Mesenchymal stem cell (in vitro differentiated cells and primary cell): Measurements from ENCODE around the gene NCOA5.
"Not testable (repeated sequence)": the region's sequence is repeated elsewhere in the genome, so short reads cannot be mapped to it uniquely, and the experiment has no call there.

Experiments used
- DNase-seq: peaks from one replicate; pipeline ENCODE4 v3.0.0-alpha.2; 2013
- H2AFZ ChIP-seq: one replicate; pipeline ENCODE4 v1.6.1; 2013; ENCODE audit warnings: low read depth, mild to moderate bottlenecking, control low read depth, inconsistent platforms, low read length, moderate library complexity
- H2AK5ac ChIP-seq: 2 replicates; pipeline ENCODE4 v1.6.1; 2013; ENCODE audit warnings: low read length, moderate library complexity, mild to moderate bottlenecking, inconsistent platforms; ENCODE audit not compliant: severe bottlenecking
- H2BK120ac ChIP-seq: one replicate; pipeline ENCODE4 v1.6.1; 2013; ENCODE audit warnings: low read depth, mild to moderate bottlenecking, inconsistent platforms, low read length, moderate library complexity
- H2BK12ac ChIP-seq, 2 experiments: one replicate each; pipeline ENCODE4 v1.6.1; 2013; ENCODE audit warnings: inconsistent platforms in 2 of 2, low read length in 2 of 2, mild to moderate bottlenecking in 2 of 2, moderate library complexity in 2 of 2, control low read depth in 1 of 2
- H2BK15ac ChIP-seq: one replicate; pipeline ENCODE4 v1.6.1; 2013; ENCODE audit warnings: mild to moderate bottlenecking, low read depth, inconsistent platforms; ENCODE audit not compliant: poor library complexity, severe bottlenecking
- H2BK5ac ChIP-seq: 2 replicates; pipeline ENCODE4 v1.6.1; 2013; ENCODE audit warnings: low read depth, mild to moderate bottlenecking, low read length, control low read depth, inconsistent platforms; ENCODE audit not compliant: poor library complexity, severe bottlenecking
- H3K14ac ChIP-seq, 2 experiments: one replicate each; pipeline ENCODE4 v1.6.1; 2013; ENCODE audit warnings: inconsistent platforms in 2 of 2, low read length in 2 of 2, control low read depth in 1 of 2, mild to moderate bottlenecking in 1 of 2, moderate library complexity in 1 of 2
- H3K18ac ChIP-seq, 2 experiments: one replicate each; pipeline ENCODE4 v1.6.1; 2013; ENCODE audit warnings: inconsistent platforms in 2 of 2, low read length in 2 of 2, control low read depth in 1 of 2, low read depth in 1 of 2, mild to moderate bottlenecking in 1 of 2
- H3K23ac ChIP-seq, 2 experiments: one replicate each; pipeline ENCODE4 v1.6.1; 2013; ENCODE audit warnings: inconsistent platforms in 2 of 2, low read length in 2 of 2, mild to moderate bottlenecking in 2 of 2, moderate library complexity in 2 of 2, control low read depth in 1 of 2
- H3K27ac ChIP-seq: 2 replicates; pipeline ENCODE4 v1.5.1; 2013; ENCODE audit warnings: mild to moderate bottlenecking, moderate library complexity, low read length, control low read depth, inconsistent platforms; ENCODE audit not compliant: poor library complexity, severe bottlenecking
- H3K27me3 ChIP-seq, 2 experiments: 2 replicates each; pipeline versions ENCODE4 v1.6.1 to v1.7.0; 2013; ENCODE audit warnings: low read length in 2 of 2, mild to moderate bottlenecking in 2 of 2, moderate library complexity in 2 of 2, control low read depth in 1 of 2, inconsistent platforms in 1 of 2; ENCODE audit not compliant: control insufficient read depth in 1 of 2, insufficient read depth in 1 of 2
- H3K36me3 ChIP-seq, 2 experiments: 2 replicates each; pipeline versions ENCODE4 v1.6.1 to v1.7.0; 2013; ENCODE audit warnings: low read length in 2 of 2, control low read depth in 1 of 2, inconsistent platforms in 1 of 2, low read depth in 1 of 2, mild to moderate bottlenecking in 1 of 2; ENCODE audit not compliant: insufficient read depth in 2 of 2, control insufficient read depth in 1 of 2
- H3K4ac ChIP-seq, 2 experiments: one replicate each; pipeline ENCODE4 v1.6.1; 2013; ENCODE audit warnings: inconsistent platforms in 2 of 2, low read length in 2 of 2, mild to moderate bottlenecking in 2 of 2, moderate library complexity in 2 of 2, control low read depth in 1 of 2, low read depth in 1 of 2
- H3K4me1 ChIP-seq: 2 replicates; pipeline ENCODE4 v1.6.1; 2013; ENCODE audit warnings: low read depth, low read length, control low read depth; ENCODE audit not compliant: control insufficient read depth, insufficient read depth
- H3K4me2 ChIP-seq: 2 replicates; pipeline ENCODE4 v1.6.1; 2013; ENCODE audit warnings: low read length, mild to moderate bottlenecking, inconsistent platforms; ENCODE audit not compliant: poor library complexity, severe bottlenecking
- H3K4me3 ChIP-seq, 2 experiments: 2 replicates each; pipeline versions ENCODE4 v1.5.1 to v1.7.0; 2013; ENCODE audit warnings: low read length in 2 of 2, mild to moderate bottlenecking in 2 of 2, control low read depth in 1 of 2, low read depth in 1 of 2; ENCODE audit not compliant: insufficient read depth in 1 of 2
- H3K79me1 ChIP-seq: replicated peaks from 2 replicates; pipeline ENCODE4 v1.6.1; 2013; ENCODE audit warnings: mild to moderate bottlenecking, control low read depth, low read length, inconsistent platforms; ENCODE audit not compliant: poor library complexity, severe bottlenecking
- H3K9ac ChIP-seq: 2 replicates; pipeline ENCODE4 v1.7.0; 2013; ENCODE audit warnings: mild to moderate bottlenecking, low read length, moderate library complexity
- H3K9me3 ChIP-seq: 2 replicates; pipeline ENCODE4 v1.7.0; 2013; ENCODE audit warnings: mild to moderate bottlenecking, low read length; ENCODE audit not compliant: control insufficient read depth
- H4K8ac ChIP-seq: one replicate; pipeline ENCODE4 v1.6.1; 2013; ENCODE audit warnings: inconsistent platforms, mild to moderate bottlenecking, low read length, moderate library complexity
- H4K91ac ChIP-seq: one replicate; pipeline ENCODE4 v1.6.1; 2013; ENCODE audit warnings: mild to moderate bottlenecking, low read length, inconsistent platforms
- WGBS: methylation state at CpG from one replicate; pipeline ENCODE4 v1.1.7; 2013; ENCODE audit warnings: mixed read lengths; 5-methylcytosine and 5-hydroxymethylcytosine counted together

NCOA5 gene

DNA sequence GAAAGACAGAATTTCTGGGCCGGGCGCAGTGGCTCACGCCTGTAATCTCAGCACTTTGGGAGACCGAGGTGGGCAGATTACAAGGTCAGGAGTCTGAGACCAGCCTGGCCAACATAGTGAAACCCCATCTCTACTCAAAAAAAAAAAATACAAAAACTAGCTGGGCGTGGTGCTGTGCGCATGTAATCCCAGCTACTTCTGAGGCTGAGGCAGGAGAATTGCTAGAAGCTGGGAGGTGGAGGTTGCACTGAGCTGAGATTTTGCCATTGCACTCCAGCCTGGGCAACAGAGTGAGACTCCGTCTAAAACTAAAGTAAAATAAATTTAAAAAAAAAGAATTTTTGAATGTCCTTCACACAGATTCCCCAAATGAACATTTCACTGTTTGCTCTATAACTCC, 10.7 kb upstream of the NCOA5 start:
- H2AK5ac ChIP-seq, DNase-seq, H2BK5ac ChIP-seq, H4K91ac ChIP-seq, H3K27ac ChIP-seq, H2BK15ac ChIP-seq, H2AFZ ChIP-seq, H3K4me1 ChIP-seq, H3K4me2 ChIP-seq, H3K9me3 ChIP-seq, H3K36me3 ChIP-seq, H2BK12ac ChIP-seq, H3K18ac ChIP-seq, H3K79me1 ChIP-seq, H3K9ac ChIP-seq, H3K4me3 ChIP-seq, H2BK120ac ChIP-seq, H3K14ac ChIP-seq, H4K8ac ChIP-seq, H3K4ac ChIP-seq, H3K23ac ChIP-seq: not testable (repeated sequence)
- WGBS = 96% methylated on average over 5 of the region's 7 CpGs
- peaks cover 29 to 77% of the 10 kb centered on the region in 2 experiments for H3K27me3 ChIP-seq

DNA sequence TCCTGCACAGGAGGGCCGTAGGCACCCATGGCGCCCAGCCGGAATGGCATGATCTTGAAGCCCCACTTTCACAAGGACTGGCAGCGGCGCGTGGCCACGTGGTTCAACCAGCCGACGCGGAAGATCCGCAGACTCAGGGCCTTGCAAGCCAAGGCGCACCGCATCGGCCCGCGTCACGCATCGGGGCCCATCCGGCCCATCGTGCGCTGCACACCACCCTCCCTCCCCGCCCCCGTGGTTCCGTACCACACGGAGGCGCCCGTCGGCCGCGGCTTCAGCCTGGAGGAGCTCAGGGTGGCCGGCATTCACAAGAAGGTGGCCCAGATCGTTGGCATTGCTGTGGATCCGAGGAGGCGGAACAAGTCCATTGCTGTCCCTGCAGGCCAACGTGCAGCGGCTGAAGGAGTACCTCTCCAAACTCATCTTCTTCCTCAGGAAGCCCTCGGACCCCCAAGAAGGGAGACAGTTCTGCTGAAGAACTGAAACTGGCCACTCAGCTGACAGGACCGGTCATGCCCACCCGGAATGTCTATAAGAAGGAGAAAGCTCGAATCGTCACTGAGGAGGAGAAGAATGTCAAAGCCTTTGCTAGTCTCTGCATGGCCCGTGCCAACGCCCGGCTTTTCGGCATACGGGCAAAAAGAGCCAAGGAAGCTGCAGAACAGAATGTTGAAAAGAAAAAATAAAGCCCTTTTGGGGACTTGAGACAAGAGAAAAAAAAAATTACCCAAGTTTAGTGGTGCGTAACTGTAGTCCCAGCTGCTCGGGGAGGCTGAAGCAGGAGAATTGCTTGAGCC, 9.9 kb upstream of the NCOA5 start:
- H4K91ac ChIP-seq = no peak overlapping the region
- H4K8ac ChIP-seq = no peak overlapping the region
- H3K4me1 ChIP-seq = peaks cover 4% of the 10 kb centered on the region
- H2BK5ac ChIP-seq = no peak overlapping the region
- H3K18ac ChIP-seq = no peak overlapping the region
- H2BK15ac ChIP-seq = no peak overlapping the region
- H3K36me3 ChIP-seq = no peaks in the 10 kb centered on the region
- H3K27ac ChIP-seq = no peak overlapping the region
- no peak overlapping the region for H3K4me2 ChIP-seq
- H3K4ac ChIP-seq = no peak overlapping the region
- peak overlapping the region; percentile 43 for H3K9ac ChIP-seq
- peak overlapping the region in 1 of 2 experiments; percentile 67 for H3K4me3 ChIP-seq
- H2AK5ac ChIP-seq = no peak overlapping the region
- no peak overlapping the region for H2BK12ac ChIP-seq
- peaks cover 29 to 70% of the 10 kb centered on the region in 2 experiments for H3K27me3 ChIP-seq
- no peak overlapping the region for H3K23ac ChIP-seq
- DNase-seq = no peak
- no peak overlapping the region for H2BK120ac ChIP-seq
- no peak overlapping the region for H3K14ac ChIP-seq
- no peaks in the 10 kb centered on the region for H3K79me1 ChIP-seq
- H3K9me3 ChIP-seq = peaks cover 5% of the 10 kb centered on the region
- 47% methylated on average over 48 of the region's 48 CpGs for WGBS
- peak overlapping the region; percentile 36 for H2AFZ ChIP-seq

DNA sequence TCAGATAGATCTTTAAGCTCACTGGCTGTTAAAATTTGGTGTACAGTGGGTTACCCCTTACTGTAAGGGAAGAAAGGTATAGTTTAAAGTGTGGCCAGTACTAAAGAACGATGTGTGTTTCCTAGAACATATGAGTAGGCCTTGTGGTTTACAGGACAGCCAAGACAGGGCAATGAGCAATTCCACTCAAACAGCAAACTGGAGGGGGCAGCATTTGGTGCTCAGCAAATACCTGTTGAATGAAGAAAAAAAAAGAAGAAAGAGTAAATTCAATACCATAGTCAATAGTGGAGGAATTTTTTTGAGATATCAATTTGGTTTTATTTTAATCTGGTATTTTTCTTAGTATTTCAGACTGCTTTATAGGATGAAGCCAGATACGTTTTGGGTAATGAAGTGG, 3.8 kb upstream of the NCOA5 start:
- no peaks in the 10 kb centered on the region for H3K79me1 ChIP-seq
- H3K36me3 ChIP-seq = no peaks in the 10 kb centered on the region
- H2BK120ac ChIP-seq = no peak overlapping the region

DNA sequence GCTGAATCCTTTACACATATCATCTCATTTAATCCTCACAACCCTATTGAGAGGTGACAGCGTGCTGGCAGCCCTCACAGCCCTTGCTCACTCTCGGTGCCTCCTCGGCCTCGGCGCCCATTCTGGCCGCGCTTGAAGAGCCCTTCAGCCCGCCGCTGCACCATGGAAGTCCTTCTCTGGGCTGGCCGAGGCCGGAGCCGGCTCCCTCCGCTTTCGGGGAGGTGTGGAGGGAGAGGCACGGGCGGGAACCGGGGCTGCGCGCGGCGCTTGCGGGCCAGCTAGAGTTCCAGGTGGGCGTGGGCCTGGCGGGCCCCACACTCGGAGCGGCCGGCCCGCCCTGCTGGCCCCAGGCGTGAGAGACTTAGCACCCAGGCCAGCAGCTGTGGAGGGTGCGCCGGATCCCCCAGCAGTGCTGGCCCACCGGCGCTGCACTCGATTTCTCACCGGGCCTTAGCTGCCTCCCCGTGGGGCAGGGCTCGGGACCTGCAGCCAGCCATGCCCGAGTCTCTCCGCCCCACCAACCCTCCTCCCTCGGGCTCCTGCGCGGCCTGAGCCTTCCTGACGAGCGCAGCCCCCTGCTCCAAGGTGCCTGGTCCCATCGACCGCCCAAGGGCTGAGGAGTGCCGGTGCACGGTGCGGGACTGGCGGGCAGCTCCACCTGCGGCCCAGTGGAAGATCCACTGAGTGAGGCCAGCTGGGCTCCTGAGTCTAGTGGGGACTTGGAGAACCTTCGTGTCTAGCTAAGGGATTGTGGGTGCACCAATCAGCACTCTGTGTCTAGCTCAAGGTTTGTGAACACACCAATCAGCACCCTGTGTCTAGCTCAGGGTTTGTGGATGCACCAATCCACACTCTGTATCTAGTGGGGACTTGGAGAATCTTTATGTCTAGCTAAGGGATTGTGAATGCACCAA, 2.1 kb upstream of the NCOA5 start:
- 54% methylated on average over 51 of the region's 52 CpGs for WGBS

More for the DNA sequence above, 3.8 kb upstream of the NCOA5 start:
- H3K27ac ChIP-seq = no peak overlapping the region
- H2BK5ac ChIP-seq = no peak overlapping the region
- no peak overlapping the region for H2BK12ac ChIP-seq
- no peak overlapping the region for H2AFZ ChIP-seq
- no peak overlapping the region for H2AK5ac ChIP-seq
- no peak overlapping the region for H2BK15ac ChIP-seq
- WGBS = 63% methylated on average over 2 of the region's 2 CpGs
- H3K4me3 ChIP-seq = no peak overlapping the region
- no peak overlapping the region for H3K23ac ChIP-seq
- no peak overlapping the region for H4K91ac ChIP-seq
- no peak overlapping the region for H3K4ac ChIP-seq
- H4K8ac ChIP-seq = no peak overlapping the region
- H3K9ac ChIP-seq = no peak overlapping the region
- H3K18ac ChIP-seq = no peak overlapping the region
- H3K14ac ChIP-seq = no peak overlapping the region
- no peak for DNase-seq
- no peaks in the 10 kb centered on the region for H3K4me1 ChIP-seq
- no peak overlapping the region for H3K4me2 ChIP-seq
- H3K9me3 ChIP-seq = no peaks in the 10 kb centered on the region
- peaks cover 0 to 19% of the 10 kb centered on the region in 2 experiments for H3K27me3 ChIP-seq

More for the DNA sequence above, 2.1 kb upstream of the NCOA5 start:
- H2AFZ ChIP-seq, H3K27ac ChIP-seq, H2BK15ac ChIP-seq, H2BK12ac ChIP-seq, H3K23ac ChIP-seq, H3K4me1 ChIP-seq, H3K4me3 ChIP-seq, H3K9me3 ChIP-seq, H3K9ac ChIP-seq, H2AK5ac ChIP-seq, H3K14ac ChIP-seq, H2BK5ac ChIP-seq, H2BK120ac ChIP-seq, H3K4ac ChIP-seq, DNase-seq, H4K8ac ChIP-seq, H3K36me3 ChIP-seq, H3K27me3 ChIP-seq, H3K79me1 ChIP-seq, H4K91ac ChIP-seq, H3K4me2 ChIP-seq, H3K18ac ChIP-seq: not testable (repeated sequence)
